ENCODE data around the gene GTSF1L.

The GTSF1L gene

GRCh38 chr20:43716757-43717615, 9.8 kb downstream of the GTSF1L start:
- DNase-seq (ENCODE audit: low spot score) = no peak

- no peak for DNase-seq (ENCODE audit: low spot score)
These were observed 10.7 kb downstream of the GTSF1L start for GRCh38 chr20:43716123-43716522.

DNA sequence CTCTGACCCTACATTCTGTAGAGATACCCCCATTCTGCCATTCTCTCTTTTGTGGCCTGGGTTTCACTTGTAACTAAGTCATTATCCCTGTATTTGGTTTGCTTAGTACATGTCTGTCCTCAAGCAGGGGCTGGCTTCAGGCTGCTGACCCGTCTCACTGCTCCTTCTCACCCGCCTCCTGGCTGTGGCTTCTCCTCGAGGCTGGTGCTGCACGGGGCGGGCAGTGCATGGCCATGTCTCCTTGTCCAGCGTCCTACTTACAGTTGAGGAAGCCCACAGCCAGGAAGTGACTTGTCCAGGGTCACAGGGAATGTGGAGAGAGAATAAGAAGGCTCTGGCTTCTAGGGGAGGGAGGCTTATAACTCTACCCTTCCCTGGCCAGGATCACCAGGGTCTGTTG, 11.3 kb downstream of the GTSF1L start:
- DNase-seq (ENCODE audit: low spot score) = no peak

DNA sequence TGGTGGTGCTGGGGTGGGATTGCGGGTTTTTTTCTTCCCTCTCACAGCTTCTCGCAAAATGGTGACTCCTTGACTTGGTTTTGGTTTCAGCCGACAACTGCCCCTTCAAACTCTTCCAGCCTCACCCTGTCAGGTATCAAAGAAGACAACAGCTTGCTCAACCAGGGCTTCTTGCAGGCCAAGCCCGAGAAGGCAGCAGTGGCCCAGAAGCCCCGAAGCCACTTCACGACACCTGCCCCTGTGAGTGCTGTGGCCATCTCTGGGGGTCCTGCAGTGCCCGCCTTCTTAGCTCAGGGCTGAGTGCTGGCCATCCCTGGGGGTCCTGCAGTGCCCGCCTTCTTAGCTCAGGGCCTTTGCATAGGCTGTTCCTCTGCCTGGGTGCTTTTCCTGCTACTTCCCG, 11.8 kb downstream of the GTSF1L start:
- no peak for DNase-seq (ENCODE audit: low spot score)

GRCh38 chr20:43711098-43711654, 15.6 kb downstream of the GTSF1L start:
- DNase-seq (ENCODE audit: low spot score) = no peak

DNA sequence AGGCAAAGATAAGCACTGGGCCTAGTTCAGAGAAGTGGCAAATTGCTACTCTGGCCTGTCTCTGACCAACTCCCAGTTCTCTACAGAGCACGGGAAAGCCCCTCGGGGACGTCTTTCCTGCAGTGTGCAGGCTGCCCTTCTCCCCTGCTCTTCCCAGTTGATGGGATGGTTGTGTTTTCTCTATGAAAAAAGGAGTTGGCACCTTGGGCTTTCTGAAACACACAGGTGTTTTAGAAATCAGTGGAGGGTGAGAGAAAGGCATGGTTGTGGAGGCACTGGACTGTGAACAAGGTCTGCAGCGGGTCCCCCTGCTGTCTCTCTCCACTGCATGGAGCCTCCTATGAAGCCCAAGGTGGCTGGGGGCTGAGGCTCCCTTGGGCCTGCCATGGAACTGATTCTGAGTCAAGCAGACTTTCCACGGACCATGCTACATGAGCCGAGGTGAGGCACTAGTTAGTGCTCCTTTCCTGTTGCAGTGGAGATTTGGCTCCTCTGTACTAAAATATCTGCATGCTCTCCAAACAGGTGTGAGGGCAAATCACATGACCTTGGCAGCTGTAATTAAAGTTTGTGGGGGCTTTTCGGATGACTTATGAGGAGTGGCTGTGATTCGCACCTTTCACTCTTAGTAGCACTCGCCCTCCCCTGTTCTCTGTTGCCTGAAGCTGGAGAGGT, 16.3 kb downstream of the GTSF1L start:
- no peak for DNase-seq (ENCODE audit: low spot score)

DNA sequence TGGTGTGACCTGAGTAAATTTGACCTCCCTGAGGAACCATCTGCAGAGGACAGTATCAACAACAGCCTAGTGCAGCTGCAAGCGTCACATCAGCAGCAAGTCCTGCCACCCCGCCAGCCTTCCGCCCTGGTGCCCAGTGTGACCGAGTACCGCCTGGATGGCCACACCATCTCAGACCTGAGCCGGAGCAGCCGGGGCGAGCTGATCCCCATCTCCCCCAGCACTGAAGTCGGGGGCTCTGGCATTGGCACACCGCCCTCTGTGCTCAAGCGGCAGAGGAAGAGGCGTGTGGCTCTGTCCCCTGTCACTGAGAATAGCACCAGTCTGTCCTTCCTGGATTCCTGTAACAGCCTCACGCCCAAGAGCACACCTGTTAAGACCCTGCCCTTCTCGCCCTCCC, 24.3 kb downstream of the GTSF1L start:
- DNase-seq (ENCODE audit: low spot score) = no peak

DNA sequence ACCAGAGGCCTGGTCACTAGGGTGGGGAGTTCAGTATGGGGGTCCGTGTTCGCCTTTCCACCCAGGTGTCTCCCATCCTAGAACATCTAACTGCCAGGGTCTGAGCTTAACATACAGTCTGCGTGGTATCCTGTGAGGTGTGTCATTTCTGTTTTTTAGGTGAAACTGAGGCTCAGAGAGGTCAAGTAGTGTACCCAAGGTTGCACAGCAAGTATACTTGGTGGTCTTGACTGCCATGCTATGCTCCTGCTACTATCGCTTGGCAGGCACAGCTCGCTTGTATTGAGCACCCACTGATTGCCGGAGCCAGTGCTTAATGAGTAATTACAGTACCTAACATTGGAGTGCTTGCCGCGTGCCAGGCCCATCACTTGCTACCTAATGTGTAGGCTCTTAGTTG, 26.2 kb downstream of the GTSF1L start:
- no peak for DNase-seq (ENCODE audit: low spot score)

GRCh38 chr20:43699941-43700565, 26.7 kb downstream of the GTSF1L start:
- no peak for DNase-seq (ENCODE audit: low spot score)

DNA sequence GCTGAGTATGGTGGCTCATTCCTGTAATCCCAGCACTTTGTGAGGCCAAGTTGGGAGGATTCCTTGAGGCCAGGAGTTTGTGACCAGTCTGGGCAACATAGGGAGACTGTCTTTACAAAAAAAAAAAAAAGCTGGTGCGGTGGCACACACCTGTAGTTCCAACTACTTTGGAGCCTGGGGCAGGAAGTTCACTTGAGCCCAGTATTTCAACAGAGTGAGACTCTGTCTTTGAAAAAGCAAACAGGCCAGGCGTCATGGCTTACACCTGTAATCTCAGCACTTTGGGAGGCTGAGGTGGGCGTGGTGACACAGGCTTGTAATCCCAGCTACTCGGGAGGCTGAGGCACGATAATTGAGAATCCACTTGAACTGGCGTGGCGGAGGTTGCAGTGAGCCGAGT, 31.2 kb downstream of the GTSF1L start:
- no peak for DNase-seq (ENCODE audit: low spot score)

DNA sequence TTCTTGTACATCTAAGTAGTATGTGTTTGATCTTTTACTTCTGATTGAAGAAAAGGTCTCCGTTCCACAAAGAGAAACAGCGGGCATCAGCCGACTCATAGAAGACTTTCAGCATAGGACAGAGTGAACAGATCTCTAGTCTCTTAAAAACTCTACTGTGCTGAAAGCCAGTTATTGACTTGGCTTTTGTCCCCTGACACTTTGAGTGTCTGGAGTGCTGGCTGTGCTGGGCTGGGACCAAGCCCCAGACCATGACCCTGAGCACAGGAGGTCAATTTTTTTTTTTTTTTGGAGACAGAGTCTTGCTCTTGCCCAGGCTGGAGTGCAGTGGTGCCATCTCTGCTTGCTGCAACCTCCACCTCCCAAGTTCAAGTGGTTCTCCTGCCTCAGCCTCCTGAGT, 32.0 kb downstream of the GTSF1L start:
- no peak for DNase-seq (ENCODE audit: low spot score)

DNA sequence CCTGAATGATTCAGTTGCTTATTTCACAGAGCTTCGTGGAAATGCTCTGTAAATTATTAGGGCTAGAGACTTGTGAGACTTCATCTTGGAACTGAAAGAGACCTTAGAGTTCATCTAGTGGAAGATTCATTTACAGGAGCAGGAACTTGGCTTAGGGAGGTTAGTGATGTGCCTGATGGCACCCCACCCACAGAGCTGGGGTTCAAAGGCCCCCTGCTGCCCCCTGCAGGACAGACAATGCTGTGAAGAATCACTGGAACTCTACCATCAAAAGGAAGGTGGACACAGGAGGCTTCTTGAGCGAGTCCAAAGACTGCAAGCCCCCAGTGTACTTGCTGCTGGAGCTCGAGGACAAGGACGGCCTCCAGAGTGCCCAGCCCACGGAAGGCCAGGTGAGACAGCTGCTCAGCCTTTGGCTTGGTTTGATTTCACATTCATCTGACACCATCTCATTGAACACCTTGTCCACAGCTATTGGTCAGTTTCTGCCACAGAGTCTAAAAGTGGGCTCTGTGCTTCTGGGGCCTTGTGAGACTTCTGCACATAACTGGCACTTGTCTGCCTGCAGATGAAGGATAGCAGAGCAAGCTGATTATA, 34.8 kb downstream of the GTSF1L start:
- peak; percentile 24 for DNase-seq (ENCODE audit: low spot score)

DNA sequence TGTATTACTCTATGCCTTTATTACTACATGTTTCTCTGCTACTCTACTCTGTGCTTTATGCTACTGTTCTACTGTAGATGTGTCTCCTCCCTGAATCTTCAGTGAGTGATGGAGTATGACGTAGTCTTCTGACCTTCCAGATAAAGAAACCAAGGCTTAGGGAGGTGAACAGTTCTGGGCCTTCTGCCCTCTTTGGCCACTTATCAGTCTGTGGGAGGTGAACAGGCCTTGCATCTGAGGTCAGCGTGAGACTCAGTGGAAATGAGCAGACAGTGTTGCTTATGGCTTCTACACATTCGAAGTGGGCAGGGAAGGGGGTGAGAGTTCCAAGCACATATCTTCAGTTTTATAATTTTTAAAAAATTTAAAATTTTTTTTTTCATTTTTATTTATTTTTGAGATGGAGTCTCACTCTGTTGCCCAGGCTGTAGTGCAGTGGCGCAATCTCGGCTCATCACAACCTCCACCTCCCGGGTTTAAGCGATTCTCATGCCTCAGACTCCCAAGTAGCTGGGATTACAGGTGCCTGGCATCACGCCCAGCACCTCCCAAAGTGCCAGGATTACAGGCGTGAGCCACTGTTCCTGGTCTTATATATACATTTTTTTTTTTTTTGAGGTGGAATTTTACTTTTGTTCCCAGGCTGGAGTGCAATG, 35.7 kb downstream of the GTSF1L start:
- DNase-seq (ENCODE audit: low spot score) = no peak

GRCh38 chr20:43689165-43689564, 37.6 kb downstream of the GTSF1L start:
- DNase-seq (ENCODE audit: low spot score) = no peak

DNA sequence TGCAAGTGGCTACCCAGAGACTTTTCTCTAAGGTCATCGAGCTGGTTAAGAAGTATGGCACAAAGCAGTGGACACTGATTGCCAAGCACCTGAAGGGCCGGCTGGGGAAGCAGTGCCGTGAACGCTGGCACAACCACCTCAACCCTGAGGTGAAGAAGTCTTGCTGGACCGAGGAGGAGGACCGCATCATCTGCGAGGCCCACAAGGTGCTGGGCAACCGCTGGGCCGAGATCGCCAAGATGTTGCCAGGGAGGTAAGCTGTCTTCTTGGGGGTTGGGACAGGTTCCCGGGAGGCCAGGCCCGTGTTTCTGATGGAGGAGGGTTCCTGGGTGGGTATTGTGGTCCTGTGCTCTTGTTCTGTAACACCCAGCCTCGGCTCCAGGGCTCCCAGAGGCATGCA, 40.0 kb downstream of the GTSF1L start:
- DNase-seq (ENCODE audit: low spot score) = no peak

DNA sequence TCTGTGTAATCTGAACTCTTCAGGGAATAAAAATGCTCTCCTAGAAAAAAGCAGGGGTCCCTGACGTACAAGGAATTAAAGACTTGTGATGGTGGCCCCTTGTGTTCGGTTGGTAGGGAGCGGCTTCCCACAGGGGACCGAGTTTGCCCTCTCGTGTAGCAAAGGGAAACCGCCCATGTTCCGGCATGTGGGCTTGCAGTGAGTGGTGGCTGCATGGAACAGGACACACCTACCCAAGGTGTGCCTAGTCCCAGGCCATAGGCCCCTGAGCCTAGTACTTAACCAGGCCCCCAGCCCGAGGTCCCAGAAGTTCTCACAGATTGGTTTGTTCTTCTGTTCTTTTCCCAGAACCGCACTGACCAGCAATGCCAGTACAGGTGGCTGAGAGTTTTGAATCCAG, 44.4 kb downstream of the GTSF1L start:
- DNase-seq (ENCODE audit: low spot score) = no peak

DNA sequence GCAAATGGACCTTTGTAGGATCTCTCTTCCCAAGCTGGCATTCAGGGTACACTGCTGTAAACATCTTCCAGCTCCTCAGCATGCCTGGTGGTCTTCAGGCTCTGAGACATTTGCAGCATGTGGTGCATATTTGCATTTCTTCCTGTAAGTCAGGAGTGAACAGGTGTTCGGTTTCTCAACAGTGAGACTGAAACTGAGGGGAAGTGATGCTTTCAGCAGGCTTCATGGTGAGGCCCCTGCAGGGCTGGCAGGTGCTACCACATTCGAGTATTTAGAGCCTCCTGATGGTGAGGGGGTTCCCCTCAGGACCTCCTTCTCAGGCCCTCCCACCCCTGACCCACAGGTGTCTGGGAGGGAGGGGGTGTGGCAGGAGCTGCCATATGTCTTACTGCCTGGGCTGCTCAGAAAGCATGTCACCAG, 44.8 kb downstream of the GTSF1L start:
- DNase-seq (ENCODE audit: low spot score) = no peak

- no peak for DNase-seq (ENCODE audit: low spot score)
These were observed 45.3 kb downstream of the GTSF1L start for GRCh38 chr20:43681468-43681942.

GRCh38 chr20:43680981-43681380, 45.8 kb downstream of the GTSF1L start:
- no peak for DNase-seq (ENCODE audit: low spot score)

- no peak for DNase-seq (ENCODE audit: low spot score)
These were observed 50.4 kb downstream of the GTSF1L start for GRCh38 chr20:43676368-43676767.
